ENCODE data around the gene MT1M.
"Not testable (repeated sequence)": the region's sequence is repeated elsewhere in the genome, so short reads cannot be mapped to it uniquely, and the experiment has no call there.

The MT1M gene

GRCh38 chr16:56632156-56632847 is at the start of gene MT1M:
Gene MT1M, plus strand, starts transcription at chr16:56632659. Its CDS starts 73 bp downstream, at chr16:56632732.
- DNase-seq: no peak

- not testable (repeated sequence) for DNase-seq
These were observed 49.5 kb upstream of the MT1M start for GRCh38 chr16:56582911-56583310.

- no peak for DNase-seq
These were observed 48.9 kb upstream of the MT1M start for GRCh38 chr16:56583351-56584168.

- no peak for DNase-seq
These were observed 48.2 kb upstream of the MT1M start for GRCh38 chr16:56584276-56584675.

- DNase-seq: no peak
These were observed 43.7 kb upstream of the MT1M start for GRCh38 chr16:56588781-56589140.

- DNase-seq: no peak
These were observed 43.1 kb upstream of the MT1M start, which contains the start of gene MT3 for GRCh38 chr16:56589141-56590039. Gene MT3, plus strand, starts transcription at chr16:56589528. Its CDS starts 63 bp downstream, at chr16:56589591.

- DNase-seq: no peak
These were observed 40.9 kb upstream of the MT1M start for GRCh38 chr16:56591377-56592060.

- DNase-seq: no peak
These were observed 38.7 kb upstream of the MT1M start for GRCh38 chr16:56593573-56594291.

GRCh38 chr16:56594292-56594619 is 38.2 kb upstream of the MT1M start:
- no peak for DNase-seq

GRCh38 chr16:56600398-56600999 is 32.0 kb upstream of the MT1M start:
- peak; percentile 13 for DNase-seq

- no peak for DNase-seq
These were observed 31.1 kb upstream of the MT1M start for GRCh38 chr16:56601325-56601724.

- peak; percentile 47 for DNase-seq
These were observed 28.9 kb upstream of the MT1M start for GRCh38 chr16:56603589-56603988.

GRCh38 chr16:56604966-56605365 is 27.5 kb upstream of the MT1M start:
- DNase-seq: no peak

- no peak for DNase-seq
These were observed 27.0 kb upstream of the MT1M start for GRCh38 chr16:56605475-56605874.

- DNase-seq: no peak
These were observed 26.4 kb upstream of the MT1M start for GRCh38 chr16:56606071-56606475.

GRCh38 chr16:56606476-56607108 is 25.9 kb upstream of the MT1M start:
- no peak for DNase-seq

GRCh38 chr16:56607109-56607618 is 25.3 kb upstream of the MT1M start:
- no peak for DNase-seq

GRCh38 chr16:56607675-56608042 is 24.8 kb upstream of the MT1M start:
- no peak for DNase-seq

GRCh38 chr16:56608043-56608875 is 24.2 kb upstream of the MT1M start, which contains the start of gene MT2A:
Gene MT2A, plus strand, starts transcription at chr16:56608584. Its CDS starts 72 bp downstream, at chr16:56608656.
- peak; percentile 87 for DNase-seq
